ENCODE results near the gene CLSTN2. TPM values are rescaled to one million over a fixed set of nuclear protein-coding genes. Genes with fewer than 3 reads are reported as not detected.

The CLSTN2 gene
- polyA plus RNA-seq, 3 donors: not detected

- WGBS (ENCODE audit: insufficient coverage): no CpG with 5 or more reads among the region's 5 CpGs
- Histone ChIP-seq H3K79me2 (ENCODE audit: insufficient read depth, low read length) (no peaks in the 10 kb centered on the region), H2AFZ (ENCODE audit: insufficient read depth, low read depth, low read length, poor library complexity, severe bottlenecking) (no peak overlapping the region), H3K27ac (ENCODE audit: low read depth in 1 of 2, low read length in 2 of 2) (no peak overlapping the region), H4K20me1 (ENCODE audit: insufficient read depth, low read length) (no peaks in the 10 kb centered on the region), H3K36me3 (replicated peaks in 1 of 2; ENCODE audit: control insufficient read depth in 1 of 2, insufficient read depth in 2 of 2, low read length in 2 of 2) (no peaks in the 10 kb centered on the region), H3K9ac (ENCODE audit: insufficient read depth, low read length, poor library complexity, severe bottlenecking) (no peak overlapping the region), H3K4me2 (replicated peaks; ENCODE audit: extremely low read depth, low read length, poor library complexity, severe bottlenecking) (no peak overlapping the region), H3K4me1 (ENCODE audit: control insufficient read depth in 1 of 2, insufficient read depth in 2 of 2, low read length in 2 of 2) (peaks cover 0 to 3% of the 10 kb centered on the region in 2 donors), H3K4me3 (replicated peaks in 1 of 3; ENCODE audit: low read depth in 2 of 3, low read length in 3 of 3) (no peak overlapping the region), H3K9me3 (replicated peaks in 1 of 2; ENCODE audit: control insufficient read depth in 1 of 2, insufficient read depth in 1 of 2, low read length in 2 of 2) (peaks cover 0 to 2% of the 10 kb centered on the region in 2 donors), H3K27me3 (ENCODE audit: control insufficient read depth in 2 of 2, insufficient read depth in 2 of 2, low read length in 2 of 2) (no peaks in the 10 kb centered on the region)
- Mint-ChIP-seq H3K36me3 (no peaks in the 10 kb centered on the region), H3K27me3 (ENCODE audit: low read depth in 3 of 3) (no peaks in the 10 kb centered on the region), H3K4me3 (no peak overlapping the region), H3K4me1 (peaks cover 8% of the 10 kb centered on the region), H3K9me3 (peaks cover 0 to 3% (median 0%) of the 10 kb centered on the region in 7 donors), H3K27ac (no peak overlapping the region)
- no peak for TF ChIP-seq CTCF (IDR thresholded peaks at IDR 0.05)
- no peak for DNase-seq
- intact Hi-C loops (cut with micrococcal nuclease): no loop called here
These were observed 460.4 kb downstream of the CLSTN2 start for GRCh38 chr3:140395134-140396075.

- no CpG with 5 or more reads among the region's 3 CpGs for WGBS (ENCODE audit: insufficient coverage)
- Histone ChIP-seq H2AFZ (ENCODE audit: insufficient read depth, low read depth, low read length, poor library complexity, severe bottlenecking) (no peak overlapping the region), H3K9me3 (replicated peaks in 1 of 2; ENCODE audit: control insufficient read depth in 1 of 2, insufficient read depth in 1 of 2, low read length in 2 of 2) (no peaks in the 10 kb centered on the region), H3K36me3 (replicated peaks in 1 of 2; ENCODE audit: control insufficient read depth in 1 of 2, insufficient read depth in 2 of 2, low read length in 2 of 2) (no peaks in the 10 kb centered on the region), H3K79me2 (ENCODE audit: insufficient read depth, low read length) (no peaks in the 10 kb centered on the region), H4K20me1 (ENCODE audit: insufficient read depth, low read length) (no peaks in the 10 kb centered on the region), H3K4me1 (ENCODE audit: control insufficient read depth in 1 of 2, insufficient read depth in 2 of 2, low read length in 2 of 2) (peaks cover 0 to 3% of the 10 kb centered on the region in 2 donors), H3K27me3 (ENCODE audit: control insufficient read depth in 2 of 2, insufficient read depth in 2 of 2, low read length in 2 of 2) (no peaks in the 10 kb centered on the region), H3K4me2 (replicated peaks; ENCODE audit: extremely low read depth, low read length, poor library complexity, severe bottlenecking) (no peak overlapping the region), H3K4me3 (replicated peaks in 1 of 3; ENCODE audit: low read depth in 2 of 3, low read length in 3 of 3) (no peak overlapping the region), H3K9ac (ENCODE audit: insufficient read depth, low read length, poor library complexity, severe bottlenecking) (no peak overlapping the region), H3K27ac (ENCODE audit: low read depth in 1 of 2, low read length in 2 of 2) (no peak overlapping the region)
- Mint-ChIP-seq H3K36me3 (no peaks in the 10 kb centered on the region), H3K4me3 (no peak overlapping the region), H3K4me1 (peaks cover 8% of the 10 kb centered on the region), H3K27ac (no peak overlapping the region), H3K9me3 (peaks cover 0 to 5% (median 0%) of the 10 kb centered on the region in 7 donors), H3K27me3 (ENCODE audit: low read depth in 3 of 3) (no peaks in the 10 kb centered on the region)
- TF ChIP-seq CTCF (IDR thresholded peaks at IDR 0.05): no peak
- intact Hi-C loops (cut with micrococcal nuclease): no loop called here
- no peak for DNase-seq
These were observed 461.1 kb downstream of the CLSTN2 start for GRCh38 chr3:140396110-140396509.
